HG03175 (cell line): Measurements from ENCODE around the gene MTCL3.

ENCODE experiments used
- ATAC-seq: cut with Tn5 transposase; IDR thresholded peaks from one replicate; pipeline ENCODE4 v1.9.1; 2021; ENCODE audit warnings: mild to moderate bottlenecking, moderate library complexity; ENCODE audit not compliant: unreplicated experiment

Gene MTCL3

DNA sequence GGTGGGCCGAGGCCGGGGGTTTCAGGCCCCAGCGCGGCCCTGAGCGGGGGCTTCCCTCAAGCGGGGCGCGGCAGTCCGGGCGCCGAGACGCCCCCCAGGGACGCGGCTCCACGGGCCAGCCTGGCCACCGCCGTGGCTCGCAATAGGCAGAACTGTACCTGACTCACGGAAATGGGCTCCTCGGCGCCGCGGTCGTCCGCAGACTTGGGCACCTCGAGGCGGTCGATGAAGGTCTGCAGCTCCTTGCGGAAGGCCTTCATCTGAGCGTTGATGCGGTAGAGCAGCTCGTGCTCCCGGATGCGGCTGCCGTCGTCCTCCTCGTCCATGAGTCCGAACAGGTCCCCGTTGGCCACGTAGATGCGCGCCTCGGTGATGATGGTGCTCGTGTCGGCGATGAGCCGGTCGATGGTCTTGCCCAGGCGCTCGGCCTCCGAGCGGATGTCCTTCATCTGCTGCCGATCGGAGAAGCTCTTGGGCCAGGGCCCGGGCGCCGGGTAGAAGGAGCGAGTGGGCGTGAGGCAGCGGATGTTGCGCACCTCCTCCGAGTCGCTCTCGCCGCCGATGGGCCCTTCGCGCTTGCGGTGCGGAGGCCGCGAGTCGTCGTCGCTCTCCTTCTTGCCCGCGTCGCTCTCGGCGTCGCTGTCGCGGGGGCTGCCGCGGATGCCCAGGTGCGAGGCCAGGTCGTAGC is 43.9 kb downstream of the MTCL3 start:
- no peak for ATAC-seq

DNA sequence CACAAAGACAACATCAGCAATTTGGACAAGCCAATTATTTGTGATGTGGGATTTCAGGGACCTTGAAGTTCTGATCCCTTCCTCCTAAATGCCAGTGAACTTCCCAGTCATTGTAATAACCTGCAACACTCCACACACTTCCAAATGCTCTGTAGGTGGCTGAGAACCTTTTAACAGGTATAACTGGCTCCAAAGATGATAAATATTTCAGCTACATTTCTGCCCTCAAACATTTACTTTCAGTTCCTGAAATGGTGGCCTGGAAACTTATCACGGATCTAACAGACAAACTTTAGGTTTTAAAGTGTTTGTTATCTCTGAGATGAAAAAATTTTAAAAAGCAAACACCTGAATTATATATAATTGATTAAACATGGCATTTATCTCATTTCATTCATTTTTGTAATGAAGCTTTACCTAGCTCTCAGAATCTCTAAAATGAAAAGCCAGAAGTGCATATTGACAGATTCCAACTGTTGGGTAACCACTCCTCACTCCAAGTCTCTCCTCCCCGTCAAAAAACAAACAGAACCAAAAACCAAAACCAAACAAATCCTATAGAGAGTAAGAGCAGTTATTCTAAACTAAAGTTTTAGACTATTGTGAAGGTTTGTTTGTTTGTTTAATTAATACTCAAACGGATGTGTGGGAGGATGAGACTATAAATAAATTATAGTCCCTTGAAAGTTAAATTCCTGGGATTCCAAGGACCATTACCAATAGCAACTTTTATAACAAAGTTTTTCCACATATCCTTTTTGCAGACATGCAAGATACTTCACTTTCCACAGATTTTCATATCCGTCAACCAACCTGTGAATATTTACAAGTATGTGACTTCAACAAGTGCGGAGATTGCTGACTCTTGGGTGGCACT is 47.5 kb downstream of the MTCL3 start:
- ATAC-seq = no peak

DNA sequence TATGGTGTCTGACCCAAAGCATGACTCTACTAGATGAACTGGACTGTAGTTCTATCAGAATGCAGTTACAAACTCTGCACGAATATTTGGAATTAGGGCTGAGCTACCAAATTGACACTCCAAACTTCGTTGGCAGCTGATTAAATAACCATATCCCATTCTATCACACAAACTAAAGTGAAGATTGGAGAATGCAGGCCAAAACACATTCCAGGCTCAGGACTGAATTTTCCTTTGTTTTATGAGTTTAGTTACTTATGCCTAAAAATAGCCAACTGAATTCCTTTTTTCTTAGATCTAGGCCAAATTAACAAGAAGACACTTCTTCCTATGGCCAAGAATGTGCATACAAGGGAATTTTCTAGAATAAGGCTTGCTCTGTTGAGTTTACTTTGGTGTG is 50.2 kb downstream of the MTCL3 start:
- ATAC-seq = no peak

DNA sequence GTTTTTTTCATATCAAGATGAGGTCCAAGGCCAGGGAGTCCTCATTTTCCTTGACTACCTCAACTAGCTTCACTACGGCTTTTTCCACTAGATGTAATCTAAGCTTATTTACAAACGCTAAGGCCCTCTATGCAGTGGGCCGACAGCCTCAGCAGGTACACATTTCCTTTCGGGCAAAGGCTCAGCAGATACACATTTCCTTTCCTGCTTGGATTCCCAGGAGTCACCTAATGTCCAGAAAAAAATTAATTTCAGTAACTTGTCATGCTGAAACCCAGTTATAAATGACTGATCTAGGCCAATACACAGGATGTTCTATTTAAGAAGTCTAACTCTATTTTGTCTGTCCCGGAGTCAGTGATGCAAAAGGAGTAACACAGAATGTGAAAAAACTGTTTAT is 52.7 kb downstream of the MTCL3 start:
- ATAC-seq = no peak

DNA sequence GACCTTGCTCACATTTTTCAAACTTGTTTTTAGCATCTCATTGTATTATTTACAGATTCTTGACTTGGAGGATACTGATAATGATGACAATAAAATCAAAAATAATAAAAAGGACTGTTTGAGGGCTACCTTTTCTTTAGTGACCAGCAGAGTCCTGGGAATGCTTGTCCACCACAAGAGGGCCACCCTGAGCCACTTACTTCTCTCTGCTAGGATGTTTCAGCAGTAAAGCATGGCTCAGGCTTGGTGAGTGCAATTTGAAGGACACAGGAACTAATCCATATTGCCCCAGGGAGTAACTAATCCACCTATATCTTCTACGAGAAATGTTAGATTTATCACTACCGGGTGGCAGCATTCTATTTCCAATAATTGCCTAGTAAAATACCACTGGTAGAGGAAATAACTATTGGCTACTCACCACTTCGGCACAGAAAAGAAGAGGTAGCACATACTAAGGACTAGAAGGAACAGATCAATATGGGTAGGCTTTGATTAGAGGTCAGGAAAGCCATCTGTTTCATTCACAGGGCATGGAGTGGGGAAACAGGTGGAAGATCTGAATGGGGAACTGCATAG is 54.2 kb downstream of the MTCL3 start:
- peak; percentile 89 for ATAC-seq

GRCh38 chr6:127464161-127464880 is 54.8 kb downstream of the MTCL3 start:
- ATAC-seq = no peak

DNA sequence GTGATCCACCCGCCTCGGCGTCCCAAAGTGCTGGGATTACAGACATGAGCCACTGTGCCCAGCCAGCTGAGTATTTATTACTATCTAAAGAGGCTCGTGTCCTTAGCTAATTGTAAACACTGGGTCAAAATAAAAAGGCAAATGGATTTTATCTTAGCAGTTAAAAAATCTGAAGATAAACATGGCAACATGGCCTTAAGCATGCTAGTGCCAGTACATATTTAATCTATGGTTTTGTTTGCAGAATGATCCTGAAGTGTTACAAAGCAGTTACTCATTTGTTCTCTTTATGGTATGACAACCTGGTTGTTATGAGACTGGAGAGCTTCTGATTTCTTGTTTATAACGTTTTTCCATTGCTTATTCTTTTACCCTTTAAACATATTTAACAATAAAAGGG is 56.1 kb downstream of the MTCL3 start:
- ATAC-seq = no peak

DNA sequence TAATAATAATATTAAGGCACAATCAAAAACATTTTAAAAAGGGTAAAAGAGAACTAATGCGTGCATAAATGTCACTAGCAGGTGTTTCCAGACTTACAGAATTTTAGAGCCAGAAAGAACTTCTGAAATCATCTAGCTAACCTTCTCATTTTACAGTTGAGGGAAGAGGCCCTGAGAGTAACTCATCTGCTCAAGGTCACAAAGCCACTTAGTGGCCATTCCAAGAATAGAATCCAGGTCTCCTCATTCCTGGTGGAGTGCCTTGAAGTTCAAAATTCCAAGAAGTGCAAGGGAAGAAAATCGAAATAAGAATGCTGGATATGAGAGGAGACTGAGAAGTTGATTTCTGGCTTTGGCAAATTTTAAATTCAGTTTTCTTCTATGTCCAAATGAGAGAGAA is 56.8 kb downstream of the MTCL3 start:
- ATAC-seq = no peak

DNA sequence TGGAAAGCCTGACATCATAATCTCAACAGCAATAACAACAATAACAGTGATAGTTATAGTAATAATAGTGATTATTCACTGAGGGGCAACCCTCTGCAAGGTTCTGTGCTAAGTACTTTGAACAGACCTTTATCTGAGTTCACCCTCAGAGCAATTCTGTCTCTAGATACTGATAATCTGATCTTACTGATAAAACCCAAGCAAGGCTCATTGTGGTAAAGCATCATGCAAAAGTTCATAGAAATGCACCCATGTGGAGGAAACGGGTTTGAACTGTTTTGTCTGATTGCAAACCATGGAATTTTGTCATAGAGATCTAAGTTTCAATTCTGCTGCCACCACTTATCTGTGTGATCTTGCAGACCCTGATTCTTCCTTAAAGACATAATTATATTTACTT is 58.7 kb downstream of the MTCL3 start:
- ATAC-seq = no peak

- no peak for ATAC-seq
Measured at GRCh38 chr6:127459231-127459641, 59.9 kb downstream of the MTCL3 start, which contains the start of gene KIAA0408. Gene KIAA0408, minus strand, starts transcription at chr6:127459389. Its CDS starts 5,408 bp downstream, at chr6:127453981.

DNA sequence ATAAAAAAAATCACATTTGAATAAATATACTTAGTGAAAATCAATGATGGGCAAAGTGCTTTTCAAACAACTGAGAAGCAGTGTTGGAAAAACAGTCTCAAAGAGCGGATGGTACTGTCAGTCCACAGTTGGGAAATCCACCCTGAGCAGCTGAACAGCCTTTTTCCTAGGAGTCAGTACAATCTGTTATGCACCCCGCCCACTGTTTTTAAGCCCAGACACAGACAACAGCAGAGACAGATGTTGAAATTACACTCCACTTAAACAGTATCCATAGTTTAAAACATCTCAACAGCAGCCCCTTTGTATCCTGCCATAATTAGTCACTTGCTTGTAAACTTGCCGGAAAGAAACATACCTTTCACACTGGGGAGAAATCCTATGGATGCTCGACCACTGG is 60.3 kb downstream of the MTCL3 start:
- ATAC-seq = no peak

DNA sequence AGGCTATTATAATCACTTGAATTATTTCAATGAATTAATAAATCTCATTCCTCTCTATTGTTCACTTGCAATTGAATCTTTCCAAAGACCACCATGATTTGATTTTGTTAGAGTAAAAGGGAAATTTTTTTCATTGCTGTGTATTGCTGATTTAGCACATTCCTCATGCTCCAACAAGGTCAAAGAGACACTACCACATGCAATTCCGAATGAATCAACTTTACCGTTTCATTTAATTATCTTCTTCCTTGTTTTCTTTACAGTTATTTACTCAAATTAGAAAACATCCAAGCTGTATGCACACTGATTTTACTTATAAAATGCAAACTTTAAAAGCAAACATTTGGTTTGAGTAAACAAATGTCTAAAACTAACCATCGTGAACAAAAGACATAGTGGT is 60.9 kb downstream of the MTCL3 start:
- ATAC-seq = no peak

DNA sequence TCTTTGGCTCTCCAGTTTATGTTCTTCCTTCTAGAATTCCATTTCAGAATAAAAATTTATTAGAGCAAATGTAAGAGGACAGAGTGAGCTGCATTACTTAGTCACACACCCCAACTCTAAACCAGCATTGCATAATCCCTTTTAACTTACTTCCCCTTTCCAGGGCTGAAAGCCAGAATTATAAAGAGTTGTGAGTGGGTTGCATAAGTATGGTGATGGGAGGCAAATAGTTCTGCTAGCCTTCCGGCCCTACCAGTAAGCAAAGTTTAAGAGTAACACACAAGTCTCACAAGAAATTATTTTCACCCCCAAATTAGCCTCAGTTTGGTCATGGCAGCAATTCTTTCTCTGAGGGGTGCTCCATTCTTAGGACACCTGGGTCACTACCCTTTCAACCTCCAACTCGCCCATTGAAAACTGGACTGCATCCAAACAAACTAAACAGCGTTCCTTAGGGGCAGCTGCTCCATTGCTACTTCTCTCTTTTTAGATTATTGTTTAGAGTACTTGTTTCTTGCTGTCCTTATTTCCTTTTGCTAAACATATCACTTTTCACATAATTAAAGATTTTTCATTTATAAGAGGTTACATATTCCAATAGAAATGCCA is 61.6 kb downstream of the MTCL3 start:
- no peak for ATAC-seq

GRCh38 chr6:127456465-127456864 is 62.7 kb downstream of the MTCL3 start:
- no peak for ATAC-seq

GRCh38 chr6:127453845-127454619 is 65.1 kb downstream of the MTCL3 start:
- no peak for ATAC-seq

DNA sequence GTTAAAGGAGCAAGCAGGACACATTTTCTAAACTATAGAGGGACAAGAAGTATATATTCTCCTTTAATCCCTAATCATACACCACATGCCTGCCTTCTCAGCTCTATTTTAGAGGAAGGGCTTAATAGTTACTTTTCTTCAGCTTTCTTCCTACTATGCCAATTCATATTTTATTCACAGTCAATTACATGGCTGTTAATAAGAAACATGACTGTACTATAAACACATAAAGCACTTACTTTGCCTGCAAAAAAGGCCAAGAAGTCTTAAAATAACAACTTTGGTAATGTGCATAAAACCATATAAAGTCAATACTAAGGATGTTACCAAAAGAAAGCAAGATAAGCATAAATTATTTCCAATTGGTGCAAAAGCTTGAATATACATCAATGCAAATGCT is 66.3 kb downstream of the MTCL3 start:
- no peak for ATAC-seq

DNA sequence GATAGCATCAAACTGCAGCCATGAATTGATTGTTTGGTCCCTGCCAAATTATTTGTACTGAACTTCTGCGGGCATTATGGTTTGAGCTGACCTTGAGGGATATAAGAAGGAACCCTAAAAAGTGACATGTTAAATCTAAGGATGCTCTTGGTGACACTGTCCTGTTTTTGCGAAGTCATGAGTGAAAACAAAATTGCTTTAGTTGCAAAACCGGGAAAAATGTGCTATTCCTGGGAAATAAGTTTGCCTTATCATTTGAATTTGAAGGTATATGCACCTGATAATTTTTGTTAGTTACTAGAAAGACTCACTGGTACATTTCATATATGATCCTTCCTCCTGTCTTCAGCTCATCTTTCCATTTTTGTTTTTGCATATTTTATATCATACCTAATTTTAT is 67.7 kb downstream of the MTCL3 start:
- no peak for ATAC-seq

GRCh38 chr6:127447780-127448179 is 71.4 kb downstream of the MTCL3 start:
- no peak for ATAC-seq

GRCh38 chr6:127446356-127446755 is 72.8 kb downstream of the MTCL3 start:
- no peak for ATAC-seq

GRCh38 chr6:127441881-127442280 is 77.3 kb downstream of the MTCL3 start:
- ATAC-seq = no peak
